ENCODE measurements around the gene RAB4A.

GRCh38 chr1:229222081-229222480 is 48.8 kb upstream of the RAB4A start:
- TF ChIP-seq POLR2AphosphoS5 (IDR thresholded peaks at IDR 0.05; ENCODE audit: low read depth), result no peak
- no peak for TF ChIP-seq CTCF (IDR thresholded peaks at IDR 0.05; ENCODE audit: insufficient read depth, low read length)
- no peak for TF ChIP-seq REST (IDR thresholded peaks at IDR 0.05; ENCODE audit: insufficient replicate concordance, low read depth)
- TF ChIP-seq GABPA (IDR thresholded peaks at IDR 0.05; ENCODE audit: low read depth), result no peak
- TF ChIP-seq SPI1 (IDR thresholded peaks at IDR 0.05; ENCODE audit: borderline replicate concordance, low read depth), result no peak
